GM13977 (cell line): ENCODE results near the gene LDLRAD4.

Experiments
- DNase-seq: peaks from one replicate; pipeline ENCODE4 v3.0.0; 2012; ENCODE audit warnings: low spot score
- CTCF ChIP-seq: IDR thresholded peaks from 2 replicates; pipeline ENCODE4 v1.5.1; 2012; ENCODE audit warnings: mild to moderate bottlenecking, control low read depth; ENCODE audit not compliant: insufficient read depth; ENCODE audit errors: extremely low read depth, missing control alignments
- in situ Hi-C: fragments of 300-500 bp; cut with MboI; formaldehyde crosslinking; loops from one replicate; pipeline ENCODE4 v1.12.0; 2022; ENCODE audit warnings: low sequenced_read_pairs, low pct_unique_long_range_greater_than_20kb, mixed read lengths, inconsistent platforms; ENCODE audit not compliant: unreplicated experiment

LDLRAD4 gene

GRCh38 chr18:13451213-13451540, 232.6 kb downstream of the LDLRAD4 start:
- no peak for DNase-seq
- in situ Hi-C loops, result no loop called here
- no peak for TF ChIP-seq CTCF

GRCh38 chr18:13451661-13452387, 233.3 kb downstream of the LDLRAD4 start:
- no peak for DNase-seq
- no peak for TF ChIP-seq CTCF
- in situ Hi-C loops, result no loop called here

GRCh38 chr18:13452388-13452811, 233.8 kb downstream of the LDLRAD4 start:
- in situ Hi-C loops, result no loop called here
- no peak for TF ChIP-seq CTCF
- DNase-seq, result no peak

GRCh38 chr18:13452871-13453680, 234.5 kb downstream of the LDLRAD4 start:
- no peak for DNase-seq
- in situ Hi-C loops, result no loop called here
- TF ChIP-seq CTCF, result no peak

GRCh38 chr18:13453714-13454113, 235.2 kb downstream of the LDLRAD4 start:
- no peak for TF ChIP-seq CTCF
- DNase-seq, result no peak
- in situ Hi-C loops, result no loop called here

- in situ Hi-C loops, result no loop called here
- DNase-seq, result no peak
- no peak for TF ChIP-seq CTCF
Observed at GRCh38 chr18:13454363-13455150, 236.0 kb downstream of the LDLRAD4 start.
